Epithelial cell of prostate (primary cell): ENCODE results near the gene CYP3A7.
"Not testable (repeated sequence)": the region's sequence is repeated elsewhere in the genome, so short reads cannot be mapped to it uniquely, and the experiment has no call there.

Experiments used
- DNase-seq: peaks from one replicate; pipeline ENCODE4 v3.0.0-alpha.2; 2011; ENCODE audit warnings: low read depth, low spot score
- H3K27ac ChIP-seq: fragments of 450-650 bp; 2 replicates; pipeline ENCODE4 v1.5.1; 2017; ENCODE audit warnings: mild to moderate bottlenecking

CYP3A7 gene

GRCh38 chr7:99734987-99735386 lies at the start of gene CYP3A7:
Gene CYP3A7 (minus strand): TSS chr7:99735196. CDS start chr7:99735093, 103 bp downstream.
- DNase-seq: no peak
- H3K27ac ChIP-seq: no peak within 1 kb of the TSS

GRCh38 chr7:99784007-99784406 lies 49.0 kb upstream of the CYP3A7 start, which contains the start of gene CYP3A4:
Gene CYP3A4 (minus strand): TSS chr7:99784184. CDS start chr7:99784081, 103 bp downstream.
- DNase-seq: no peak
- no peak within 1 kb of the TSS for H3K27ac ChIP-seq

DNA sequence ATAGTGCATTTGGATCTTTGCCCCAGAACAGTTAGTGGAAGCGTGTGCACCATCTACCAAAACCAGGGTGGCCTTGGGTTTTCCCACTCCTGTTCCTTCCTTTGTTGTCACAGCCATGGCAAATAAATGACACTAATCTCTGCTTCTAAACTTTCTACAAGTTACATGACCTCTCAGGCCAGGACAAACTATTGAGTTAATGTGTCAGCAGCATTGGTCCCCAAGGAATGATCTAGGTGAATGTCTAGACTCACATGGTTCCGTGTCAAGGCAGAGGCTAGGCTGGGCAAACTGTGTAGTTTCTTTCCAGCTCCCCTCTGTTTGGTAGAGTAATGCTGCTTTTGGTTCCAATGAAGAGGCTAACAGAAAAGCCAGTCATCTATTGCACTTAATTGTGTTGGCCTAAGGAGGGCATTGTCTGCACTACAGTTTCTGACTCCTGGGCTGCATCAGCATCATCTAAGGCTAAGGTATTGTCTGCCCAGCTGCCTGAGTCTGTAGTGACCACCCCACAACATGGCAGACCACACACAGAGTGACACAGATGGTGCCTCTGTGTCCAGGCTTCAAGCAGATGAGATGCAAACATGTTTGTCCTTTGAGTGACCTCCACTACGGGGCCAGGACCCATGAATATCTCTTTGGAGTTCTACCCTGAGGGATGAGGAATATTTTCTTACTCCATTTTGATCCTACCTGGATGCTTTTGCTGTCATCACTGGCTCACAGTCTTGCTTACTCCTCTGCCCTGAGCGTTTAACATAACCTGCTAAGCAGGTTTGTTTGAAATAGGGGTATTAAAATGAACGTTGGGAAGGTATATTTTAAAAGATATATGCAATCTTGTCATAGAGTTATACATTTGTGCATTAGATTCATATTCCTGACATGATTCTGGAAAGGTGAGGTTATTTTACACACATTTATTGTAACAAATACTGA lies 47.3 kb upstream of the CYP3A7 start:
- no peak for DNase-seq
- H3K27ac ChIP-seq: no peak overlapping the region

GRCh38 chr7:99780588-99780987 lies 45.6 kb upstream of the CYP3A7 start:
- no peak overlapping the region for H3K27ac ChIP-seq
- DNase-seq: no peak

DNA sequence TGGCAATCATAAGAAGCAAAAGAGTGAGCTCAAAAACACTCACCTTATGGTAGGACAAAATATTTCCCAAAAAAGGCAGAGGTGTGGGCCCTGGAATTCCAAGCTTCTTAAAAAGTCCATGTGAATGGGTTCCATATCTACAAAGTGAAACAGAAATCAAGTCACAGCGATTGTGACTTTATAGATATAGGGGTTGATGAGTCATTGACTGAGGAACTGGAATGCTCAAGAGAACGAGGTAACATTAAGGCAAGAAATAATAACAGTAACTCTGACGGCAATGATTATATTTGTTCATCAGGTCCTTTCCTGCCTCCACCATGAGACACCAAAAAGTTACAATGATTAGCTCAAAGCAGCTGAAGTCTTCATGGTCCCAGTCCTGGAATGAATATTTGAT lies 45.0 kb upstream of the CYP3A7 start:
- no peak overlapping the region for H3K27ac ChIP-seq
- no peak for DNase-seq

DNA sequence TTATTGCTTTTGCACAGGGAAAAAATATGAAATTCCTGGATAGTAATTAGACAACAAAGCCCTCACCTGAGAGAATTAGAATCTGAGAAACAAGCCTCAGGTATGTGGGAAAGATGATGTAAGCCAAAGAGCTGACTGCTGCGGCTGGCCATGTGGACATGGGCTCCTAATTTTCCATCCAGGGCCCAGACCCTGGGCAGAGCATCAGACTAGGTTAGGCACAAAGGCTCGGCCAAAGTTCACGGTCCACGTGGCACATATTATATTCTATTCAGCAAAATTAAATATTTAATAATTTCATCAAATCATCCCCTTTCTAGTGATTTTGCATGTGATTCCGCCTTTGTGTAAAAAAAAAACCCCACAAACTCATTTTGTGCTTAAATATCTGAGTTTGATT lies 43.9 kb upstream of the CYP3A7 start:
- DNase-seq: no peak
- H3K27ac ChIP-seq: no peak overlapping the region

DNA sequence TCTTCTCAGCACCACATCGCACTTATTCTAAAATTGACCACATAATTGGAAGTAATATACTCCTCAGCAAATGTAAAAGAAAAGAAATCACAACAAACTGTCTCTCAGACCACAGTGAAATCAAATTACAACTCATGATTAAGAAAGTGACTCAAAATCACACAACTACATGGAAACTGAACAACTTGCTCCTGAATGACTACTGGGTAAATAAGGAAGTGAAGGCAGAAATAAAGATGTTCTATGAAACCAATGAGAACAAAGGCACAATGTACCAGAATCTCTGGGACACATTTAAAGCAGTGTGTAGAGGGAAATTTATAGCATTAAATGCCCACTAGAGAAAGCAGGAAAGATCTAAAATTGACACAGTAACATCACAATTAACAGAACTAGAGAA lies 38.4 kb upstream of the CYP3A7 start:
- H3K27ac ChIP-seq: peak overlapping the region; percentile 33

GRCh38 chr7:99772565-99772964 lies 37.6 kb upstream of the CYP3A7 start:
- H3K27ac ChIP-seq: peak overlapping the region; percentile 33
- no peak for DNase-seq

More for the DNA sequence above, 38.4 kb upstream of the CYP3A7 start:
- not testable (repeated sequence) for DNase-seq

DNA sequence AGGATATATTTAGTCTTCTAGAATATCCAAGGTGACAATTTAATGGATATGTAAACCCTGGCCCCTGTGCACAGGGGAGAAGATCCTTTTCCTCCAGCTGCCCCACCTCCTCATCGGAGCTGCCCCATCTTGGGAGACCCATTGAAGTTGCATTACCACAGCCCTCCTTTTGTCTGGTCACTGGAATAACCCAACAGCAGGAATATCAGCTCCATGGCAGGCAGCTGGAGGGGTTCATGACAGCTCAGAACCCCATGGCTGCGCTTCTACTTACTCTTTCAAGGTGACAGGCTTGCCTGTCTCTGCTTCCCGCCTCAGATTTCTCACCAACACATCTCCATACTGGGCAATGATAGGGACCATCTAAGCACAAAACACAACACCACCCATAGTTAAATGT lies 34.5 kb upstream of the CYP3A7 start:
- H3K27ac ChIP-seq, DNase-seq: not testable (repeated sequence)

GRCh38 chr7:99768471-99768870 lies 33.5 kb upstream of the CYP3A7 start:
- DNase-seq: no peak
- H3K27ac ChIP-seq: no peak overlapping the region

GRCh38 chr7:99767662-99768061 lies 32.7 kb upstream of the CYP3A7 start:
- DNase-seq: no peak
- H3K27ac ChIP-seq: no peak overlapping the region

- no peak overlapping the region for H3K27ac ChIP-seq
- no peak for DNase-seq
Measured at GRCh38 chr7:99766484-99767099, 31.6 kb upstream of the CYP3A7 start.

- no peak for DNase-seq
- no peak overlapping the region for H3K27ac ChIP-seq
Measured at GRCh38 chr7:99764478-99764877, 29.5 kb upstream of the CYP3A7 start.

GRCh38 chr7:99762680-99763327 lies 27.8 kb upstream of the CYP3A7 start:
- peak overlapping the region; percentile 59 for H3K27ac ChIP-seq
- DNase-seq: peak; percentile 34

DNA sequence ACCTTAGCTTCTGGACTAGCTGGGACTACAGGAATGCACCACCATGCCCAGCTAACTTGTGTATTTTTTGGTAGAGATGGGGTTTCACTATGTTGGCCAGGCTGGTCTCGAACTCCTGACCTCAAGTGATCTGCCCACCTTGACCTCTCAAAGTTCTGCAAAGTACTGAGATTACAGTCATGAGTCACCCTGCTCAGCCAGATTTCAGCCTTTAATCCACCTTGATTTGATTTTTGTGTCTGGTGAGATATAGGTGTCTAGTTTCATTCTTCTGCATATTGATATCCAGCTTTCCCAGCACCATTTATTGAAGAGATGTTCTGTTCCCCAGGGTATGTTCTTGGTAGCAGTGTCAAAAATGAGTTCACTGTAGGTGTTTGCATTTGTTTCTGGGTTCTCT lies 20.1 kb upstream of the CYP3A7 start:
- no peak overlapping the region for H3K27ac ChIP-seq
- DNase-seq: no peak

DNA sequence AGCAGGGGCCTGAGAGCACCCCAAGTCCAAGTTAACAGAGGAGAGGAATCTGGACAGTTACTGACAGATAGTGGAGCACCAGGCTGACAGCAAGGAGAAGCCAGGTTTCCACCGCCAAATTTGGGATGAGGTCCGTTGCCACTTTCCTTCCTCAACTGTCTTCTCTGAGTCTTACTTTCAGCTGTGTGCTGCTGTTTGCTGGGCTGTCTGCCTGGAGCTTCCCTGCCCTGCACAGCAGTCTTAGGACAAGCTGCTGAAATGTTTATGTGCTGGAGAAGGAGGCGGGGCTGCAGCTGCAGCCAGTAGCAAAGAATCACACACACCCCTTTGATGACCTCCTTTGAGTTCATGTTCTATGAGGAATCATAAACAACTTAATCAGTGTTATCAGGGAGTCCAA lies 17.4 kb upstream of the CYP3A7 start:
- peak overlapping the region; percentile 53 for H3K27ac ChIP-seq
- no peak for DNase-seq

- not testable (repeated sequence) for DNase-seq
Measured at GRCh38 chr7:99751322-99752052, 16.5 kb upstream of the CYP3A7 start.

DNA sequence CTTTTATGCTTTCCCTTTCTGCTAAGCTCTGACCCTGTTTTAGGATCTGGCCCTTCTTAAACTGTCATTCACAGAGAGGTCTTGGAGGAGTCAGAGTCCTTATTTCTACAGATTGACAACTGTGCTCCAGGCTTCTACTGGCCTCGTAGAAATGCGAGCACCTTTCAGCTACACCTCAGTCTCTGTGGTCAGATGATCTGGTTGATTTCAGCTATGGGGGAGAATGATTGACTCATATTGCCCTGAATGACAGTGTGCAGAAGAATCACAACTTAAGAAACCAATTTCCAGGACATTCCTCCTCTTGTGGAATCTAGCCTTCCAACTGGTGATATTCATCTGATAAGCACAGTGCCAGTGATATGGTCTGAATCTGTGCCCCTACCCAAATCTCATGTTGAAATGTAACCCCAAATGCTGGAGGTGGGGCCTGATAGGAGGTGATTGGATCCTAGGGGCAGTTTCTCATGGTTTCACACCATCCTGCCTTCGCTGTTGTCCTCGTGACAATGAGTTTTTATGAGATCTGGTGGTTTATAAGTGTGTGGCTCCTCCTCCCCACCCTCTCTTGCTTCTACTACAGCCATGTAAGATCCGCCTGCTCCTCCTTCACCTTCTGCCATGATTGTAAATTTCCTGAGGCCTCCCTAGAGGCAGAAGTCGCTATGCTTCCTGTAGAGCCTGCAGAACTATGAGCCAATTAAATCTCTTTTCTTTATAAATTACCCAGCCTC lies 14.0 kb upstream of the CYP3A7 start:
- no peak for DNase-seq
- no peak overlapping the region for H3K27ac ChIP-seq

More at GRCh38 chr7:99751322-99752052, 16.5 kb upstream of the CYP3A7 start:
- peak overlapping the region; percentile 53 for H3K27ac ChIP-seq

DNA sequence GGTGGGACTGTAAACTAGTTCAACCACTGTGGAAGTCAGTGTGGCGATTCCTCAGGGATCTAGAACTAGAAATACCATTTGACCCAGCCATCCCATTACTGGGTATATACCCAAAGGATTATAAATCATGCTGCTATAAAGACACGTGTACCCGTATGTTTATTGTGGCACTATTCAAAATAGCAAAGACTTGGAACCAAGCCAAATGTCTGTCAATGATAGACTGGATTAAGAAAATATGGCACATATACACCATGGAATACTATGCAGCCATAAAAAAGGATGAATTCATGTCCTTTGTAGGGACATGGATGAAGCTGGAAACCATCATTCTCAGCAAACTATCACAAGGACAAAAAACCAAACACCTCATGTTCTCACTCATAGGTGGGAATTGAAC lies 11.9 kb upstream of the CYP3A7 start:
- not testable (repeated sequence) for H3K27ac ChIP-seq, DNase-seq
